H1 (cell line): ENCODE results near the gene PC. TPM values are rescaled to one million over a fixed set of nuclear protein-coding genes. Genes with fewer than 3 reads are reported as not detected.

Experiments
- CTCF ChIA-PET: fragments of 300-600 bp; sonication (Branson Sonifier 250); formaldehyde crosslinking; loops from one replicate; lab custom pipeline; 2021; ENCODE audit not compliant: partially characterized antibody; lab: Charles Lee
- POLR2A ChIA-PET: fragments of 300-600 bp; sonication (Branson Sonifier 250); formaldehyde crosslinking; loops from one replicate; lab custom pipeline; 2021; ENCODE audit warnings: inconsistent platforms; ENCODE audit not compliant: partially characterized antibody; lab: Charles Lee
- DNase-seq, 2 experiments: peaks; one replicate each; pipeline versions ENCODE4 v3.0.0 to v3.0.0-alpha.2; 2010 to 2022; ENCODE audit warnings: low spot score in 2 of 2, low read depth in 1 of 2, mixed read lengths in 1 of 2
- FAIRE-seq: peaks from 2 replicates; lab custom pipeline; 2011; peaks lifted over from hg19 to GRCh38; lab: Jason Lieb, UNC
- H2AFZ ChIP-seq: 2 replicates; pipeline ENCODE4 v1.8.1; 2012; ENCODE audit warnings: low read length, inconsistent platforms
- H2AK5ac ChIP-seq: 2 replicates; pipeline ENCODE4 v1.6.1; 2013; ENCODE audit warnings: low read depth, low read length
- H2BK120ac ChIP-seq: replicated peaks from 2 replicates; pipeline ENCODE3; 2013; ENCODE audit warnings: low read depth, low read length, inconsistent platforms
- H2BK12ac ChIP-seq: 2 replicates; pipeline ENCODE4 v1.6.1; 2013; ENCODE audit warnings: low read depth, low read length
- H2BK15ac ChIP-seq: 2 replicates; pipeline ENCODE4 v1.6.1; 2013; ENCODE audit warnings: low read length
- H2BK20ac ChIP-seq: 2 replicates; pipeline ENCODE4 v1.6.1; 2013; ENCODE audit warnings: low read length
- H2BK5ac ChIP-seq: 2 replicates; pipeline ENCODE4 v1.6.1; 2013; ENCODE audit warnings: low read depth, low read length
- H3K14ac ChIP-seq: 2 replicates; pipeline ENCODE4 v1.6.1; 2013; ENCODE audit warnings: inconsistent platforms; ENCODE audit not compliant: insufficient read length
- H3K18ac ChIP-seq: 2 replicates; pipeline ENCODE4 v1.6.1; 2013; ENCODE audit warnings: low read length; ENCODE audit errors: extremely low read depth
- H3K23ac ChIP-seq: 2 replicates; pipeline ENCODE4 v1.6.1; 2013; ENCODE audit warnings: inconsistent platforms; ENCODE audit not compliant: insufficient read length
- H3K23me2 ChIP-seq: 2 replicates; pipeline ENCODE4 v1.6.1; 2013; ENCODE audit warnings: low read depth, low read length
- H3K27ac ChIP-seq: 2 replicates; pipeline ENCODE4 v1.6.1; 2011; ENCODE audit warnings: low read depth, low read length, inconsistent platforms
- H3K27me3 ChIP-seq, 4 experiments: replicated peaks in 1 of 4; 1 replicate in 1 of 4; 2 replicates in 3 of 4; pipeline versions ENCODE4 v1.6.1 to v1.8.1; 2011 to 2013; ENCODE audit warnings: low read length in 3 of 4, mild to moderate bottlenecking in 3 of 4, inconsistent platforms in 2 of 4, mixed read lengths in 2 of 4, moderate library complexity in 1 of 4; ENCODE audit not compliant: control insufficient read depth in 3 of 4, insufficient read depth in 3 of 4; ENCODE audit errors: extremely low read depth in 1 of 4
- H3K36me3 ChIP-seq, 4 experiments: 2 replicates each; pipeline versions ENCODE4 v1.6.1 to v1.8.1; 2011 to 2013; ENCODE audit warnings: mild to moderate bottlenecking in 4 of 4, low read length in 3 of 4, moderate library complexity in 2 of 4, control low read depth in 1 of 4, inconsistent platforms in 1 of 4; ENCODE audit not compliant: insufficient read depth in 4 of 4, control insufficient read depth in 2 of 4
- H3K4ac ChIP-seq: replicated peaks from 2 replicates; pipeline ENCODE3; 2013; ENCODE audit warnings: low read length, low read depth, mixed read lengths, inconsistent platforms; ENCODE audit not compliant: insufficient read length
- H3K4me1 ChIP-seq, 4 experiments: replicated peaks in 1 of 4; 1 replicate in 1 of 4; 2 replicates in 3 of 4; pipeline versions ENCODE4 v1.6.1 to v1.8.1; 2011 to 2013; ENCODE audit warnings: low read length in 3 of 4, inconsistent platforms in 2 of 4, mixed read lengths in 1 of 4; ENCODE audit not compliant: insufficient read depth in 4 of 4, control insufficient read depth in 3 of 4
- H3K4me2 ChIP-seq, 2 experiments: 2 replicates each; pipeline versions ENCODE4 v1.6.1 to v1.8.1; 2011 to 2013; ENCODE audit warnings: low read depth in 2 of 2, low read length in 2 of 2, control low read depth in 1 of 2, inconsistent platforms in 1 of 2, mild to moderate bottlenecking in 1 of 2; ENCODE audit not compliant: insufficient read depth in 1 of 2
- H3K4me3 ChIP-seq, 4 experiments: fragments of 200-600, 300-600 bp in 1 of 4; sonication (generic), shearing (Covaris generic), sonication (Bioruptor Twin) in 1 of 4; 2 replicates each; pipeline versions ENCODE4 v1.5.1 to v1.8.1; 2011 to 2016; ENCODE audit warnings: low read length in 4 of 4, low read depth in 3 of 4, control low read depth in 2 of 4, inconsistent platforms in 2 of 4, mild to moderate bottlenecking in 2 of 4, mixed read lengths in 1 of 4, moderate library complexity in 1 of 4; ENCODE audit not compliant: insufficient read depth in 2 of 4; ENCODE audit errors: extremely low read depth in 1 of 4
- H3K56ac ChIP-seq: replicated peaks from 2 replicates; pipeline ENCODE3; 2013; ENCODE audit warnings: low read depth, mild to moderate bottlenecking, mixed read lengths, low read length, inconsistent platforms; ENCODE audit not compliant: insufficient read length
- H3K79me1 ChIP-seq: 2 replicates; pipeline ENCODE4 v1.6.1; 2013; ENCODE audit warnings: low read depth, low read length, control low read depth
- H3K79me2 ChIP-seq, 2 experiments: 2 replicates each; pipeline versions ENCODE4 v1.6.1 to v1.8.1; 2012 to 2013; ENCODE audit warnings: low read length in 2 of 2, mild to moderate bottlenecking in 2 of 2, inconsistent platforms in 1 of 2; ENCODE audit not compliant: insufficient read depth in 2 of 2, control insufficient read depth in 1 of 2
- H3K9ac ChIP-seq, 4 experiments: replicated peaks in 1 of 4; 1 replicate in 1 of 4; 2 replicates in 3 of 4; pipeline versions ENCODE4 v1.6.1 to v1.8.1; 2011 to 2013; ENCODE audit warnings: low read depth in 3 of 4, low read length in 3 of 4, control low read depth in 2 of 4, mild to moderate bottlenecking in 2 of 4, moderate library complexity in 2 of 4, inconsistent platforms in 1 of 4; ENCODE audit errors: extremely low read depth in 1 of 4
- H3K9me3 ChIP-seq, 2 experiments: 2 replicates each; pipeline versions ENCODE4 v1.6.1 to v1.8.1; 2012 to 2013; ENCODE audit warnings: mild to moderate bottlenecking in 2 of 2, moderate library complexity in 2 of 2, control low read depth in 1 of 2, inconsistent platforms in 1 of 2, low read depth in 1 of 2, low read length in 1 of 2, mixed read lengths in 1 of 2; ENCODE audit not compliant: insufficient read depth in 2 of 2
- H4K20me1 ChIP-seq, 2 experiments: replicated peaks in 1 of 2; 2 replicates each; pipeline versions ENCODE3 to v1.8.1; 2011 to 2013; ENCODE audit warnings: inconsistent platforms in 2 of 2, low read length in 2 of 2, mild to moderate bottlenecking in 1 of 2; ENCODE audit not compliant: insufficient read depth in 2 of 2, control insufficient read depth in 1 of 2
- H4K5ac ChIP-seq: 2 replicates; pipeline ENCODE4 v1.6.1; 2013; ENCODE audit warnings: low read length, low read depth, mixed read lengths, inconsistent platforms; ENCODE audit not compliant: insufficient read length
- H4K8ac ChIP-seq: 2 replicates; pipeline ENCODE4 v1.8.0; 2013; ENCODE audit warnings: mild to moderate bottlenecking, moderate library complexity, low read length, inconsistent platforms; ENCODE audit not compliant: insufficient read depth; ENCODE audit errors: extremely low read depth
- H4K91ac ChIP-seq: replicated peaks from 2 replicates; pipeline ENCODE3; 2013; ENCODE audit warnings: low read length, mixed read lengths, inconsistent platforms; ENCODE audit not compliant: insufficient read length
- KDM1A ChIP-seq: fragments of 200-600, 300-600 bp; sonication (generic); IDR thresholded peaks from 2 replicates; pipeline ENCODE4 v1.7.1; 2016; ENCODE audit warnings: mild to moderate bottlenecking, low read length, borderline replicate concordance
- POLR2AphosphoS5 ChIP-seq: IDR thresholded peaks from 2 replicates; pipeline ENCODE4 v1.6.1; 2011; ENCODE audit warnings: low read depth, low read length
- WGBS, 2 experiments: shearing (Covaris generic) in 1 of 2; methylation state at CpG; one replicate each; pipeline versions ENCODE4 v1.1.6 to v1.1.7; 2013 to 2015; ENCODE audit warnings: low lambda C conversion rate in 2 of 2, mixed read lengths in 2 of 2, inconsistent platforms in 1 of 2, low coverage in 1 of 2, missing lambda C conversion rate in 1 of 2; ENCODE audit not compliant: insufficient replicate concordance in 2 of 2, insufficient coverage in 1 of 2, insufficient read length in 1 of 2; ENCODE audit errors: extremely low coverage in 1 of 2, missing lambda C conversion rate in 1 of 2; 5-methylcytosine and 5-hydroxymethylcytosine counted together
- polyA plus RNA-seq, 7 experiments: library from polyadenylated mRNA; depleted of rRNA in 3 of 7; stranded (reverse) in 5 of 7; unstranded in 2 of 7; fragments of >200 nt in 5 of 7; fragments of 200-250 nt in 2 of 7; gene quantifications; 1 replicate in 5 of 7; 2 replicates in 1 of 7; 4 replicates in 1 of 7; pipeline versions ENCODE4 v1.2.1 to v1.2.3, GENCODE V29; 2011 to 2013; ENCODE audit warnings: missing spikeins in 2 of 7, mixed read lengths in 2 of 7
- total RNA-seq: library from RNA; stranded (reverse); fragmentation: NEBNext Ultra II Directional; extraction: Animal tissue kit (Norgen Biotek cat#: 25700); gene quantifications from 2 replicates; pipeline ENCODE4 v1.2.1, GENCODE V29; 2021

Gene PC
- total and polyA plus RNA-seq, 2 of the 8 experiments (the other 6 are each of a cell fraction or from before 2014, with no cell fraction given), result 11.5 to 27.5 TPM

DNA sequence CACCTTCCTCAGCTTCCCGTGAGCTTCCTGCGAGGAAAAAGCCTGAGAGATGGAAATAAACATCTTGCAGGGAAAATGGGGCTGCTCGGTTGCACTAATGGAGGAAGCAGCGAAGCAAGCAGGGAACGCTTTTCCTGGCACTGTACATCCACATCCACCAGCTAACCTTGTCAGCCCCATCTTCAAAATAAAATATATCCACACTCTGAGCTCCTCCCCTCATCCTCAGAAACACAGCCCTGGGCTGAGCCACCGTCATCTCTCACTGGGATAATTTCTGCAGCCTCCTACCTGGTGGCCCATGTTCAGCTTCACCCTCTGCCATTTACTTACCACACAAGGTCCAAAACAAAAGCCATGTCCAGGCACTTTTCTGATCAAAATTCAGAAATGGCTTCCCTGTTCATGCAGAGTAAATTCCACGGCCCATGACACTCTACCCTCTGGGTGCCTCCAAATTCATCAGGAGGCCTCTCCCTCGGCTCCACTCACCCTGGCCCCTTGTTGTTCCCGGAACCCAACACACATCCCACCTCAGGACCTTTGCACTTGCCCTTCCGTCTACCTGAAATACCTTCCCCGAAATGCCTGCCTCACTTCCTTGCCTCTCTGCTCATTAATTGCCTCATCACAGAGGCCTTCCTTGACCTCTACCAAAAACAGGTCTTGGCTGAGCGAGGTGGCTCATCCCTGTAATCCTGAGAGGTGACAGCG, 29.9 kb upstream of the PC start:
- Histone ChIP-seq H3K4me2 (no peak overlapping the region), H3K23ac (no peak overlapping the region), H3K4ac (no peak overlapping the region), H3K9me3 (no peaks in the 10 kb centered on the region), H4K20me1 (no peaks in the 10 kb centered on the region), H2BK20ac (peak overlapping the region; percentile 98; the same call in 1 of the 2 replicates), H3K14ac (no peak overlapping the region), H3K4me3 (no peak overlapping the region), H2BK120ac (peak overlapping the region; percentile 1), H4K91ac (peak overlapping the region; percentile 84), H3K79me2 (no peaks in the 10 kb centered on the region), H3K23me2 (no peaks in the 10 kb centered on the region), H2AK5ac (peak overlapping the region; percentile 87), H3K27me3 (no peaks in the 10 kb centered on the region), H3K36me3 (no peaks in the 10 kb centered on the region), H4K8ac (peak overlapping the region; percentile 22; the same call in 1 of the 2 replicates), H3K9ac (no peak overlapping the region), H2BK12ac (peak overlapping the region; percentile 90; the same call in 1 of the 2 replicates), H3K18ac (peak overlapping the region; percentile 91; the same call in 1 of the 2 replicates), H2BK5ac (peak overlapping the region; percentile 88), H3K27ac (no peak overlapping the region; the same call in 1 of the 2 replicates), H2AFZ (no peak overlapping the region), H2BK15ac (peak overlapping the region; percentile 13; the same call in 1 of the 2 replicates), H3K79me1 (no peaks in the 10 kb centered on the region), H3K56ac (no peak overlapping the region), H3K4me1 (peaks cover 0 to 6% (median 5%) of the 10 kb centered on the region in 4 experiments; a peak in 6 of 7 replicates), H4K5ac (no peak overlapping the region)
- WGBS, 2 experiments, result 89% methylated on average over 13 of the region's 13 CpGs; no CpG with 5 or more reads in 1 of the 2 experiments
- no peak for DNase-seq
- FAIRE-seq, result no peak
- no peak for TF ChIP-seq POLR2AphosphoS5
- peak; percentile 69; the same call in 1 of the 2 replicates for TF ChIP-seq KDM1A
- CTCF ChIA-PET, result interaction anchor here (0.6 to 5.6 kb wide), 5 partner anchors 12 to 160 kb away, joined by 3 to 45 read pairs (median 5); partner anchors contain the start of gene C11orf86
- POLR2A ChIA-PET, result interaction anchor here (0.8 to 4.0 kb wide), 4 partner anchors 12 to 30 kb away, joined by 3 to 14 read pairs (median 8); partner anchors contain the start of genes C11orf86 and PC
